ENCODE data around the gene CYP4F8.

The CYP4F8 gene

GRCh38 chr19:15616627-15617270 is 1.7 kb downstream of the CYP4F8 start:
- H2AFZ ChIP-seq = no peak overlapping the region
- H3K9me3 ChIP-seq (ENCODE audit: control insufficient read depth, low read length) = no peaks in the 10 kb centered on the region
- no peak overlapping the region for H3K4me2 ChIP-seq (ENCODE audit: low read length)
- no peak for TF ChIP-seq CTCF (IDR thresholded peaks at IDR 0.05)
- H3K4me3 ChIP-seq (ENCODE audit: low read depth, low read length) = no peak overlapping the region
- no peaks in the 10 kb centered on the region for H3K79me2 ChIP-seq
- H3K9ac ChIP-seq = no peak overlapping the region
- H3K27me3 ChIP-seq (ENCODE audit: control insufficient read depth, insufficient read depth, low read length) = peaks cover 8% of the 10 kb centered on the region
- H3K27ac ChIP-seq = no peak overlapping the region
- H3K4me1 ChIP-seq = peaks cover 7% of the 10 kb centered on the region
- H3K36me3 ChIP-seq (ENCODE audit: control insufficient read depth, insufficient read depth, low read length) = no peaks in the 10 kb centered on the region

- Histone ChIP-seq H2AFZ (no peak overlapping the region), H3K27ac (no peak overlapping the region), H3K4me2 (ENCODE audit: low read length) (no peak overlapping the region), H3K79me2 (no peaks in the 10 kb centered on the region), H3K27me3 (ENCODE audit: control insufficient read depth, insufficient read depth, low read length) (peaks cover 8% of the 10 kb centered on the region), H3K36me3 (ENCODE audit: control insufficient read depth, insufficient read depth, low read length) (no peaks in the 10 kb centered on the region), H3K9ac (no peak overlapping the region), H3K9me3 (ENCODE audit: control insufficient read depth, low read length) (no peaks in the 10 kb centered on the region), H3K4me3 (ENCODE audit: low read depth, low read length) (no peak overlapping the region), H3K4me1 (peaks cover 7% of the 10 kb centered on the region)
- no peak for TF ChIP-seq CTCF (IDR thresholded peaks at IDR 0.05)
Observed at GRCh38 chr19:15618321-15618720, 3.3 kb downstream of the CYP4F8 start.

GRCh38 chr19:15621801-15622200 is 6.8 kb downstream of the CYP4F8 start:
- H2AFZ ChIP-seq = no peak overlapping the region
- H3K79me2 ChIP-seq = no peaks in the 10 kb centered on the region
- no peak overlapping the region for H3K4me3 ChIP-seq (ENCODE audit: low read depth, low read length)
- H3K27ac ChIP-seq = no peak overlapping the region
- no peak overlapping the region for H3K4me2 ChIP-seq (ENCODE audit: low read length)
- no peak overlapping the region for H3K9ac ChIP-seq
- no peaks in the 10 kb centered on the region for H3K36me3 ChIP-seq (ENCODE audit: control insufficient read depth, insufficient read depth, low read length)
- H3K4me1 ChIP-seq = no peaks in the 10 kb centered on the region
- no peak for TF ChIP-seq CTCF (IDR thresholded peaks at IDR 0.05)
- no peaks in the 10 kb centered on the region for H3K9me3 ChIP-seq (ENCODE audit: control insufficient read depth, low read length)
- peaks cover 8% of the 10 kb centered on the region for H3K27me3 ChIP-seq (ENCODE audit: control insufficient read depth, insufficient read depth, low read length)

GRCh38 chr19:15622991-15623390 is 8.0 kb downstream of the CYP4F8 start:
- no peak overlapping the region for H3K4me2 ChIP-seq (ENCODE audit: low read length)
- H3K9ac ChIP-seq = no peak overlapping the region
- no peaks in the 10 kb centered on the region for H3K9me3 ChIP-seq (ENCODE audit: control insufficient read depth, low read length)
- TF ChIP-seq CTCF (IDR thresholded peaks at IDR 0.05) = no peak
- no peak overlapping the region for H2AFZ ChIP-seq
- no peak overlapping the region for H3K4me3 ChIP-seq (ENCODE audit: low read depth, low read length)
- no peak overlapping the region for H3K27ac ChIP-seq
- H3K79me2 ChIP-seq = no peaks in the 10 kb centered on the region
- no peaks in the 10 kb centered on the region for H3K4me1 ChIP-seq
- no peaks in the 10 kb centered on the region for H3K36me3 ChIP-seq (ENCODE audit: control insufficient read depth, insufficient read depth, low read length)
- H3K27me3 ChIP-seq (ENCODE audit: control insufficient read depth, insufficient read depth, low read length) = peaks cover 8% of the 10 kb centered on the region

- H2AFZ ChIP-seq = no peak overlapping the region
- no peaks in the 10 kb centered on the region for H3K4me1 ChIP-seq
- H3K9ac ChIP-seq = no peak overlapping the region
- no peaks in the 10 kb centered on the region for H3K36me3 ChIP-seq (ENCODE audit: control insufficient read depth, insufficient read depth, low read length)
- no peak for TF ChIP-seq CTCF (IDR thresholded peaks at IDR 0.05)
- H3K27ac ChIP-seq = no peak overlapping the region
- peaks cover 4% of the 10 kb centered on the region for H3K27me3 ChIP-seq (ENCODE audit: control insufficient read depth, insufficient read depth, low read length)
- no peaks in the 10 kb centered on the region for H3K79me2 ChIP-seq
- no peak overlapping the region for H3K4me2 ChIP-seq (ENCODE audit: low read length)
- H3K9me3 ChIP-seq (ENCODE audit: control insufficient read depth, low read length) = no peaks in the 10 kb centered on the region
- H3K4me3 ChIP-seq (ENCODE audit: low read depth, low read length) = no peak overlapping the region
Observed at GRCh38 chr19:15623711-15624318, 8.8 kb downstream of the CYP4F8 start.

Measured in parathyroid adenoma (tissue), 2 donors.